GM21529 (cell line): ENCODE measurements around the gene THRB.

ENCODE experiments used
- ATAC-seq: cut with Tn5 transposase; IDR thresholded peaks from one replicate; pipeline ENCODE4 v1.9.1; 2021; ENCODE audit not compliant: unreplicated experiment

THRB gene

DNA sequence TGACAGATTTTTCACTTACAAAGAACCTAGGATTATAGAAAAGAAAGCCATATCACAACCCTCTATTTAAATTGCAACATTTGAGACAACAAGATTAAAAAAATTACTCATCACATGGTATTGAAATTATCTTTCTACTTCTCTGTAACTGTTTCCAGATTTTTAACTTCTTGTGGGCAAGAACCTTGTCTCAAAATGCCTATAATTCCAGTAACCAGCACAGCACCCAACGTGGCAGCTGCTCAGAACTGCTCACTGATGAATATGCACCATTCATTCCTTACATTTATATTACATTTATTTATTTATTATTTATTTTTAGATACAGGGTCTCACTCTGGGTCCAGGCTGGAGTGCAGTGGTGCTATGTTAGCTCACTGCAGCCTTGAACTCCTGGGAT, 216.1 kb downstream of the THRB start:
- ATAC-seq: no peak

DNA sequence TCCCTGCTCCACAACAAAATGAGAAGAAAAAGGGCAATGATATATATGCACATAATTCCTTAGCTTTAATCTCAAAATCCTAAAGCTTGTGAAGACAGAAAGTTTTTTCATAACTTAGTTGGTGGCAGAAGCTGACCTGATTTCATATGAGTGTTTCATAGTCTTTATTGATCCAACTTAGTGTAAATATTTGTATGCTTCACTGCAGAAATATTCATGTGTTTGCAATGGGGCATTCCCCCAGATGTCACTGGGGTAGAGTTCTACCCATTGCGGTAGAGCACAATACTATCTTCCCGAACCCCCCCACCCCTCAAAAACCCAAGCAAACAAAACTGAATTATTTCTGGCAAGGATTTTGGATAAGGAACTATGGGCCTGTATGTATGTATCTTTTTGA, 221.2 kb downstream of the THRB start:
- no peak for ATAC-seq

DNA sequence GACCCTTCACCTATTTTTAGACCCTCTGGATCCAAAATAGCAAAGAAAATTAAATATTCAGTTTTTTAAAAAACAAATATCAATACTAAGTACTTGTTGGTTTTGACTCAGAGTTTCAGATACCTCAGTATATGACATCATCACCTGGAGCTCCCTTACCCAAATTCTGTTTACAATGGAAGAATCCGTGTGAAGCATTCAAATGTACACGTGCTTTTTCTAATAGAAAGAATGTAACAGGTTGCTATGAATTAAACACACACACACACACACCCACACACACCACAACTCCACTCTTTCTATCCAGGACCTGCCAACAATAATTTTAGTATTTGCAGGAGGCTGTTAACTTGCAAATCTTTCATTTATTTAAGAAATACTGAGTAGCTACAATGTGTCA, 221.8 kb downstream of the THRB start:
- ATAC-seq: no peak

DNA sequence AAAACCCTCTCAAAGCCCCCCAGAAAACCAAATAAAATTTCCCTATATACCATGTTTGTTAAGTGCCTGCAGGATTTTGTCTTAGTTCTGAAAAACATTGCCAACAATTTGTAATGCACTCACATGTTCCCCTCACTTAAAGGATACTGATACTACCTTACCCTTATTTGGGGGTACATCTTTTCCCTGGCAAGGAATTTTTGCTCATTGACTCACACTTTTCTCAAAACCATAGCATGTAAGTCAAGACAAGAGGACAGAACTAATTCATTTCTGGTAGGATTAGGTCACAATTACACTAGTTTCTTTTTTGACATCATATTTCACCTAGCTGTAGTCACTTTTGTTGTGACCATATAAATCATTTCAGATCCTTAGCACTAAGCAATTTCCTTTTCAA, 222.2 kb downstream of the THRB start:
- ATAC-seq: no peak

DNA sequence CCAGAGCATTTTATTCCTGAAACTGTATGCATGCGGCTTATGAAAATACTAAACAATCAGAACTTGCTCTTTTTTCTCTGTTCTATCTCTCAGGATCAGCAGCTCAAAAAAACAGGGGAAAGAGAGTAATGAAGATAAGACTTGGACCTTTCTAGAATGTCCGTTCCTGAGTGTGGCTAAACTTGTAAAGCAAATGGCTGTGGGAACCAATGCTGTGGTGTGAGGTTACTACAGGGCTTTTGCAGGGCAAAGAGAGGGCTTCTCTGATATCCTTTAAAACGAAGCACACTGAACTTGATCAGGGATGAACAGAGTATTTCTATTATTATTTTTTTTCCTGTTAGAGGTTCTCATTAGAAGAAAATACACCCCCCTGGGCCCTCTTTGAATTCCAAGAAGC, 223.4 kb downstream of the THRB start:
- no peak for ATAC-seq

DNA sequence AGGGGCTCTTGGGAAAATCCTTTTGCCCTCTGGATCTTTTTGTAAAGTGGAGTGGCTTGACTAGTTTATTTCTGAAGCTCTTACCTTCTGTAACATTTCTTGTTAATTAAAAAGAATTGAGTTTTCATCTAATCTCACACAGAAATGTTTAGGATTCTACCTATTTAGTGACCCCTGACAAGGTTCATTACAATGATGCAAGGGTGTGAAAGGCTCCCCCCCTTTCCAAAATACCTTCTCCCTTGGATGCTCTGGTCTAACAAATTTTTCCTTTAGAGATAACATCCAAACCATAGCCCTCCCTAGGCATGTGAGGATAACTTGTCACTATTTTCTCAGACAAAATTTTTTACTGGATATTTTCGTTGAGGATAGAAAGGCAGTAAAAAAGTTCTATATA, 223.9 kb downstream of the THRB start:
- no peak for ATAC-seq

DNA sequence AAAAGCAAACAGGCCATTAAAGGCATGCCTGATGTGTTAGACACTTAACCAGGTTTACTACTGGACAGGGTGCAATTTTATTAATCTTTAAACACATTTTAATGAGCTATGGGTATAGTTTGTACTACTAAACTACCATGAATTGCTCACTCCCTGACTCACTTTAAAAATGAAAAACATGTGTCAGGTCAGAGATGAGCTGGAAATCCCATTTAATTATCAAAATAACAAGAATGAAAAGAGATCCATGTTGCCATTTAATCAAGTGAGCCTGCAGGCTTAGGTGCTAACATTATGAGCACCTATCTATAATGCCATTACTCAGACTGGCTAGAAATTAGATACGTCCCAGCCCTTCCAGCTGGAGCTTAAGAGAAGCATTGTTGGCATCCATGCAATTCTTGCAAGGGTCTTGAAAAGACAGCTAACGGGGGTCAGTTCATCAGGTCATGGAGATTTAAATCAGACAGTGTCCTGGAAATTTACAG, 224.4 kb downstream of the THRB start:
- ATAC-seq: no peak

DNA sequence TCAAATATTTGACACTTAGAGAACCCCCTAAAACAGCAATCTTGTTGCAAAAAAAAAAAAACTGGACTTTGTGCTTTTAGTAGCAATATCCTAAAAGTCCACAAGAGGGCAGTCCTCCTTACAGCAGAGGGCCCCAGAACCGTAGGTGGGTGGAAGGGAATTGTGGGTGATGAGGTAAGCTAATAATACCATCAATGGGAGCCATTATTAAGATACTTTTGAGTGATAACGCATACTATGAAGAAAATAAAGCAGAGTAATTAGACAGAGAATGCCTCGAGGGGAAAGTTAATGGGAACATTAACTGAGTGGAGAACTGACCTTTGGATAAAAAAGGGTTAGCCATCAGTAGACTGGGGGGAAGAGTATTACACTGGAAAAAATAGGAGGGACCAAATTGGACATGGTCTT, 229.9 kb downstream of the THRB start:
- ATAC-seq: peak; percentile 86

DNA sequence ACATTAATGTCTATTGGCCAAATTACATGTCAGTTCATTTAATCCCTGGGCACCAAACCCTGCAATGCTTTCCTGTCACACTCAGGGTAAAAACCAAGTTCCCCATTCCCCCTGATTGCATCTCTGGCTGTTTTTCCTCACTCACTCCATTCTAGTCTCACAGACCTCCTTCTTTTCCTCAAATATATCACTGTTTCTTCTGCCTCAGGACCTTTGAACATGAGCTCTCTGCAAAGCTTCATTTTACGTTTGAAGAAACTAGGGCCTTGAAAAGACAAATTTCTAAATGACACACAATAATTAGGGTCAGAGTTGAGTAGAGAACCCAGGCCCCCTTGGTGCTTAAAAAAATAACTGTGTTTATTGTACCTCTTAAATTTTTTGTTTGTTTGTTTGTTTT, 230.6 kb downstream of the THRB start:
- ATAC-seq: no peak

DNA sequence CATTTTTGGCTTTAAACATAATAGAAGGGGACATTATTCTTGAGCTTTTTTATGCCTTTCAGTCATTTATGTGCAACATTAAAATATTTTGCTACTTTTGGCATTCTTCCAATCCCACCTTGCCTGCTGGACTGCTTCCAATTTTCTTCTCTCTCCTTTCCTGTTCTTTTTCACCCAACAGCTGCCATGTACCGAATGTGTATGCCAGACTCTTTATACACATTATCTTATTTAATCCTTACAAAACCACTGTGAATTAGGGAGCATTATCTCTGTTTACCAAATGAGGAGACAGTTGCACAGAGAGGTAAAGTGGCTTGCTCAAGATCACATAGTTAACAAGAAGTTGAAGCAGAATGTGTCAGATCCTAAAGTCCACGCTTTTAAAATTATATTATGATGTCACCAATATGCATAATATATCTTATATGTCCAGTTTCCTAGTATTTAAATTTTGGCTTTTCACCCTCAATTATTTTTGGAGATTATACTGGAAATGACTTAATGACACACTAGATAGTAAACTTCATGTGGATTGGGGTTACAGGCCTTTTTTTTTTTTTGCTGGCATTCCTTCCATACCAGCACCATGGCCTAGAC, 231.5 kb downstream of the THRB start:
- no peak for ATAC-seq

DNA sequence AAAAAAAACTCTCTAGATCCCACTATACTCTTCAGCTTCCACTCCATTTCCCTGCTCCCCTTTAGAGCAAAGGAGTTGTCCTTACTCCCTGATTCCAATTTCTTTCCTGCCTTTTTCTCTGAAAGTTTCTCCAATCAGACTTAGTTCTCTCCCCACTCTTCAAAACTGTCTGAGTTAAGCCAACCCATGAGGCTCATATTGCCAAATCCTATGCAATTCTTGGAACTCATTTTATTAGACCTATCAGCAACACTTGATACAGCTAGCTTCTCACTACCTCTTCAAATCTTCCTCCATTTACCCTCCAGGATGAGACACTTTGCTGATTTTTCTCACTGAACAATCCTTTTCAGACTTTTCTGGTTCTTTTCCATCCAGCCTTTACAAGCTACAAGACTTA, 233.1 kb downstream of the THRB start:
- ATAC-seq: no peak

DNA sequence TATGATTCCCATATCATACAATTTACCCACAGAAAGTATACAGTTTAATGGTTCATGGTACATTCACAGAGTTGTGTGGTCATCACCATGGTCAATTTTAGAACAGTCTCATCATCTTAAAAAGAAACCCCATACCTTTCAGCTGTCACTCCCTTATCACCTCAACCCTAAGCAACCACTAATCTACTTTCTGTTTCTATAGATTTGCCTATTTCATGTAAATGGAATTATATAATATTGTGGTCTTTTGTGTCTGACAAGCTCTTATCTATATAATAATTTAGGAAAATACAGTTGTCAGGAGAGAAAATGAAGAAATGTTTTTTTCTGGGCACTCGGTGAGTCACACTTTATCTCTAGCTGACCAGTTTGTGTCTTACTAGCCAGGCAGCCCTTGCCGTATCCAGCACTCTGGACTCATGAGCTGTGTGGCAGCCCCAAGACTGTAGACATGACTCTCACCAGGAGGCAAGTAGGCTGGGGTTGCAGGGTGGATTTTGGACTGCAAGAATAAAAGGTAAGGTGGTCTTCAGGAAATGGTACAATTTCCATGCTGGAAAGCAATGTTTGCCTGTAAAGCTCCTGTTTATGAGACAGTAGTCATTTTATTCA, 234.6 kb downstream of the THRB start:
- ATAC-seq: no peak

DNA sequence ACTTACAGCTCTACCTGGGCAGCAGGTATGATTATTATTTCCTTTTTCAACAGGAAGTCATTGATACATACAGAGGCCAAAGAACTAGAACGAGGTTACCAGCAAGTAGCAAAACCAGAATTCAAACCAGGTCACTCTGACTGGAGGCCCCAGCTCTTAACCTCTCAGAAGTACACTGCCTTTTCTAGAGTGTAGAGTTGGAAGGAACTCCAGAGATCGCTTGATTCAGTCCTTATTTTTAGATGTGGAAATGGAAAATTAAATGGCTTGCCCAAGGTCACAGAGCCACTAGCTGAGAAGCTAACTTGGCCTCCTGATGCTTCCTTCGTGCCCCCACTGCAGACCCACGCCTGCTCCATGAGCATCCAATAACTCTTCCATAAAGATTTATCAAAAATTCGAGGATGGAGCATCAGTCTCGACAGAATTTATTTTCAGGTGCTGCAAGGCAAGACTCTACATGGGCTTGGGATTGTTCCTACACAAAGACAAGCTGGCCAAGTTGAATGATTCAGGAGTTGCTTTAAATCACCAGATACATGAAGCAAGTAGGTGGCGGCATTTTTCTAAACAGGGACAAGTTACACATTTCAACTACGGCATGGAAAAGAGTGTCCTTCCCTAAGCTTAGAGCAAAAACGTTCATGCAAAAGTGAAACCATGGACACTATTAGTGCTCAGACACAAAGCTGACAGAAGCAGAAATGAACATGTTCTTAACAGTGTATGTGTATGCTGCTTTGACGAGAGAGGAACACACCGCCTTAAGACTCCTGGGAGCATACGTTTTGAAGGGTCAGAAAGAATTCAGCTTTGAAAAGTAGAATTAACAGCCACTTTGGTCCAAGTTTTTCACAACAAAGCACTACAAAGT, 235.7 kb downstream of the THRB start:
- no peak for ATAC-seq

DNA sequence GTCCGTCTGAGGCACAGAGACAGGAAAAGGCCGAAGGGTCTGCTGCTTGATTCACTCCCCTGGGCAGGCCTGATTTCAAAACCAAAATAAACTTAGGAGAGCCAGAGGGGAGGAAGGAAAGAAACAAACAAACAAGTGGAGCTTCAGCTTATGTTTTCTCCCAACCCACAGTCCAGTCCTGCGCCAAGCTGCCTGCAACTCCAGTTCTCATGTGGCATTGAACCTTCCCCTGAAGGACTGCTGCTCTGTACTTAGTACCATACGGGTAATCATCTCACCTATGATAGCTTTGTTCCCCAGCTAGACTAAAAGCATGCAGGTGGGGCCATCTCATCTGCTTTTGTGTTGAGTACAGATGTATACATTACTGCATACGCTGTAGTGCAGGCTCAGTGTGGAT, 236.4 kb downstream of the THRB start:
- no peak for ATAC-seq

DNA sequence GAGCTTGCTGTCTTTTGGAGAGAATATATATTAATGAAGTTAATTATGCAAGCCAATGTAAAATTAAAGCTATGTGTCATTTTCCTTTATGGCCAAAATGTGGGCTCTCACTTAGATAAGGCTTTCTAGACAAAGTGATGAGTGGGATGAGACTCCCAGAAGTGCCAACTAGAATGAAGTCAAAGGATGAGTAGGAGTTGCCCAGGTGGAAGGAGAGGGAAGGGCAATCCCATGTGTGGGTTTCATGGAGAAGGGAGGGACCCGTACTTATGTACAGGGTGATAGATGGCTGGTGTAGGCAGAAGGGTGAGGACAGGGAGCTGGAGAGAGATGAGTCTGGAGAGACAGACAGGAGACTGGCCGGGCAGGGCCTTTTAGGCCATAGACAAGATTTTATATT, 239.2 kb downstream of the THRB start:
- ATAC-seq: no peak

DNA sequence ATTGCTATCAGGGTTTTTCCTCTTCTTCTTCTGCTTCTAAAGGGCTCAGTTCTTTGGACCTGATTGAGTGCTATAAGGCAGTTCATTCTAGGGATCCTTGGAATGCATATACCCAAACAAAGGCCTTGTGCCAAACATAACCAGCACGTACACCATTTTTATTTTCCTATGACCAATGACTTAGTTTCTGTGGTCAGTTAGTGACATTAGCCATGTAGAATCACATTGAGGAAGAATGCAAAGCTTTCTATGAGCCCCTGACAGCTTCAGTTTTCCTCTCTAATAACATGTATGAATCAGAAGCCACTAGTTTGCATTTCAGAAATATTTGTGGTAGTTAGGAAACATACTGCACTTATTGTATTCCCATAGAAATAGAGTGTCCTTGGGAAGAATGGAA, 240.0 kb downstream of the THRB start:
- no peak for ATAC-seq

DNA sequence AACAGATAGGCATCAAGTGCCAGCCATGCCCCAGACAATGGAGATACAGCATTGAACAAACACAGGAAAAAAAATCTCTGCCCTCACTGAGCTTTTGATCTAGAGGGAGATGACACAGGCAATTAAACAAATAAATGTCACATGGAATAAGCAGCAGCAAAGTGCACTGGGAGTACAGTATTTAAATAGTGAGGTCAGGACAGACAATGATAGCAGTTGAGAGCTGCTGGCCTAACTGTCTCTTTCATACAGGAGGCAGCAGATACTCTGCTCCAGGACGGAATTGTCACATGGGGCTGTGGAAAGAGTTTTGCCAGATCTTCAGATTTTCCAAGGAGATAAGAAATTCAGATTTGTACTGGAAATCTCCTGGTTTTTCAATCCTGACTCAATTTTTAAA, 241.3 kb downstream of the THRB start:
- no peak for ATAC-seq

DNA sequence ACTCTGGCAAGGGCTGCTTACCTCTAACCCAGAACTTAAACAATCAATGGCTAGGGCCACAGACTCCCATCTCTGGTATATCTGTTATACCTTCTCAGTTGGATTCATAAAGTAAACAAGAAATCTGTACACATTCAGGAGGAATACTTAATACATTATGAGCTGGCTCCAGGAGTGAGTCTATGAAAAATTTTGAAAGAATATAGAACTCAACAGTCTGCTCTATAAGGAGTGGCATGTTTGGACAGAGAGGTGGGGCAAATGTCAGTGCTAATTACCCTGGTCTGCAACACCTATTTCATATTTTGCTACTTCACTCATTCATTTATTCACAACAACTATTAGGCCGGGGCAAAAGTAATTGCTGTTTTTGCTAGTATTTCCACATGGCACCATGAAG, 245.1 kb downstream of the THRB start:
- ATAC-seq: no peak

DNA sequence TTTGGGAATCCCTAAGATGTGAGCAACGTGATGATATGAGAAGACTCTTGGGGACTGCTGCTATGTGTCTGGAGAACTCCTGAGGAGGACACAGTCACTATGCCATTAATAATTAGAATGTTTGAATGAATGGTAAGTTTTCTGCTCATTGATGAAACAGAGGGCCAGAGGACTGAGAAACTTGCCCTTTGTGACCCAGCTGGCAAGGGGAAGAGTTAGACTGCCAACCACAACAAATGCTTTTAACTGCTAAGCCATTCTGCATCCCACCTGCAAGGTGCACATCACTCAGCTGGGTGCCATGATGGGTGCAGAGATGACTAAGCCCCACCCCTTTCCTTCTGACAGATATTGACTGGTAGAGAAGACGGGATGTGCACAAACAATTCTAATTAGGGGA, 249.6 kb downstream of the THRB start:
- ATAC-seq: no peak

DNA sequence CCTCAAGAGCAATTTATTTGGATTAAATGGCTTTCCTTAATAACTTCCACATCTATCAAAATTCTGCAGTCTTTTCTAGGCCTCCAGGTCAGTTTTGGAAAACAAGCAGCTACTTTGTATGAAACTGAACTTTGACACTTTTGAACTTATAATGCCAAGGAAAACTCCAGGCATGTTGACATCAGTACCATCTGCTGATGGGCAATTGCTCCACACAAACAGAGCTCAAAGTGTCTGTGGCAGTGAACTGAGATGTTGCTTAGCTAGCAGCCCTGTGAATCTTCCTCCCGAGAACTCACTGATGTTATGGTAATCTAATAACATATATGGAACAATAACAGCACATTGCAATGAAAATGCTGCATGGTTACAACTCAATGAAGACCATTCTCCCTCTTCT, 250.2 kb downstream of the THRB start:
- ATAC-seq: no peak

DNA sequence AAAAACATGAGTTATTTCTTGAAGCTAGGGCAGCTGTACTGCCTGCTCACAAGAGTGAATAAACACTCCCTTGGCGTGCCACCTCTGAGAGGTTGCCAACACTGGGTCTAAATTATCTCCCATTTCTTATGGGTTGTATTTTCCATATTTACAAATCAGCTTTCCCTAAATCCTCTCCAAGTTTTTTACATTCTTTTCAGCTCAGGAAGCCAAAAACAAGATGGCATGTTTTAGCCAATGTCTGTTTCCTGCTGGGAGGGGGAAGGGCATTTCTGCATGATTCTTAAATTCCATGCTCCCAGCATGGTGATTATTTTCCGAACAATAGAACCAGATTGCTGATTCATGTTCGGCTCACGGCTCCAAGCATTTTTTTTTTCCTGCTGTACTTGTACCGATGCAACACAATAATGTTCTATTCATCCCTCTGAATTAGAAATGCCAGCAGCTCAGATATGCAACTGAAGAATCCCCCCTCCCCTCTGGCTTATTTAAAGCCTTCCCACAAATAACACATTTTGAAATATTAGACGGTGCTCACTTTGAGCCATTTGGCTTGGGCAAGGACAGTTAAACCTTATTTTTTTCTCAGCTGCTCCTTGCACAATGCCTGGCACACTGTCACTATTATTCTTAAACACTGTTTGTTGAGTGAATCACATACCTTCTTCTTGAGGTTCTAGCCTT, 252.5 kb downstream of the THRB start:
- ATAC-seq: no peak

DNA sequence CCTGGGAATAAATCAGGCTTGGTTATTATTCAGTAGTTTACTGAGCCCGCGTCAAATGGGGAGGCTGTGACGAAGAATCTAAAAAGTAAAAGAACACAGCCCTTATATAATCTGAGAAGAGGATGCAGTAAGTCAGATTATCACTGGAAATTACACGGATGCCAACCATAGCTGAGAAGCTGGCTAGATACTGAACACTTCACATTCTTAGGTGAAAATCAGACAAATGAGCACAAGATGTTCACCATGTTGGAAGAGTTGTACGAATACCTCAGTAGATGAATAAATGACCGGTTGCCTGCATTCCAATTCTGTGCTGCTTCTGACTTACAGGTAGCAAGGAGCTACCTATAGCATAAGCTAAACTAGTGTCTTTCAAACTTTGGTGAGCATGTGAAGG, 254.3 kb downstream of the THRB start:
- ATAC-seq: no peak
